Measurements from ENCODE around the gene TRUB1. TPM values are rescaled to one million over a fixed set of nuclear protein-coding genes. Genes with fewer than 3 reads are reported as not detected.
A peak's percentile ranks its signal among the peaks of the same experiment; 100 is the strongest.

TRUB1 gene
- total RNA-seq, 1 donor from 2014 or later: 18.7 TPM

DNA sequence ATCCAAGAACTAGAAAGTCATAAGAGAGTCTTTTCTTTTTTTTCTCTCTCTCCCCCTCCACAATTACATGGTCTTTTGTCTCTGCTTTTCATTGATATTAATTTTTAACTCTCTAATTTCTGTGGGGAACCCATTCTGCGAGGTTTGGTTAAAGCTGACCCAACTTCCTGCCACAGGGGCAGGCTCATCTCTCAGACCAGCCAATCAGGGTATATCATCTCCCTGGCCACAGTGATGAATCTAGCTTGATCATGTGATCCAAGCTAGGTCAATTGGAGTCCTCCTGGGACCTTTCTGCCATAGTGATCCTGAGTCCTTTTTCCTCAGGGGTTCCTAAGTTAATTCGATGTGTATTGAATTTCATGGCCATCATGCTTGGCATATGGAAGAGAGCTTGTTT is 38.0 kb upstream of the TRUB1 start:
- Mint-ChIP-seq H3K4me1 (ENCODE audit: low read depth) (peaks cover 34% of the 10 kb centered on the region), H3K36me3 (ENCODE audit: low read depth) (no peaks in the 10 kb centered on the region), H3K4me3 (ENCODE audit: unreplicated experiment) (no peak overlapping the region), H3K9me3 (ENCODE audit: low read depth) (peaks cover 2% of the 10 kb centered on the region), H3K27ac (ENCODE audit: unreplicated experiment) (peak overlapping the region; percentile 45), H3K27me3 (ENCODE audit: low read depth) (no peaks in the 10 kb centered on the region)
- DNase-seq (ENCODE audit: low spot score): no peak
- TF ChIP-seq, protein P1, sequence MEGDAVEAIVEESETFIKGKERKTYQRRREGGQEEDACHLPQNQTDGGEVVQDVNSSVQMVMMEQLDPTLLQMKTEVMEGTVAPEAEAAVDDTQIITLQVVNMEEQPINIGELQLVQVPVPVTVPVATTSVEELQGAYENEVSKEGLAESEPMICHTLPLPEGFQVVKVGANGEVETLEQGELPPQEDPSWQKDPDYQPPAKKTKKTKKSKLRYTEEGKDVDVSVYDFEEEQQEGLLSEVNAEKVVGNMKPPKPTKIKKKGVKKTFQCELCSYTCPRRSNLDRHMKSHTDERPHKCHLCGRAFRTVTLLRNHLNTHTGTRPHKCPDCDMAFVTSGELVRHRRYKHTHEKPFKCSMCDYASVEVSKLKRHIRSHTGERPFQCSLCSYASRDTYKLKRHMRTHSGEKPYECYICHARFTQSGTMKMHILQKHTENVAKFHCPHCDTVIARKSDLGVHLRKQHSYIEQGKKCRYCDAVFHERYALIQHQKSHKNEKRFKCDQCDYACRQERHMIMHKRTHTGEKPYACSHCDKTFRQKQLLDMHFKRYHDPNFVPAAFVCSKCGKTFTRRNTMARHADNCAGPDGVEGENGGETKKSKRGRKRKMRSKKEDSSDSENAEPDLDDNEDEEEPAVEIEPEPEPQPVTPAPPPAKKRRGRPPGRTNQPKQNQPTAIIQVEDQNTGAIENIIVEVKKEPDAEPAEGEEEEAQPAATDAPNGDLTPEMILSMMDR (IDR thresholded peaks at IDR 0.05): no peak

DNA sequence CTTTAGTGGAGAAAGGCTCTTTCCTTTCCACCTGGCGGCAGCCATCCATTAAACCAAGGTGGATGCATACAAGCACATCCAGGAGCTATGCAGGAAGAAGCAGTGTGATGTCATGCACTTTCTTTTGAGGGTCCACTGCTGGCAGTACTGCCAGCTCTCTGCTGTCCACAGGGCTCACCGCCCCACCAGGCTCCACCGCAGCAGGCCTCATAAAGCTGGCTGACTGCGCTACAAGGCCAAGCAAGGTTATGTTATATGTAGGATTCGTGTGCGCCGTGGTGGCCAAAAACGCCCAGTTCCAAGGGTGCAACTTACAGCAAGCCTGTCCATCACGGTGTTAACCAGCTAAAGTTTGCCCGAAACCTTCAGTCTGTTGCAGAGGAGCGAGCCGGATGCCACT is 37.3 kb upstream of the TRUB1 start:
- Mint-ChIP-seq H3K27ac (ENCODE audit: unreplicated experiment) (no peak overlapping the region), H3K4me3 (ENCODE audit: unreplicated experiment) (no peak overlapping the region), H3K9me3 (ENCODE audit: low read depth) (peaks cover 2% of the 10 kb centered on the region), H3K4me1 (ENCODE audit: low read depth) (peaks cover 41% of the 10 kb centered on the region), H3K27me3 (ENCODE audit: low read depth) (no peaks in the 10 kb centered on the region), H3K36me3 (ENCODE audit: low read depth) (no peaks in the 10 kb centered on the region)
- TF ChIP-seq, protein P1 (IDR thresholded peaks at IDR 0.05): no peak
- DNase-seq (ENCODE audit: low spot score): no peak

DNA sequence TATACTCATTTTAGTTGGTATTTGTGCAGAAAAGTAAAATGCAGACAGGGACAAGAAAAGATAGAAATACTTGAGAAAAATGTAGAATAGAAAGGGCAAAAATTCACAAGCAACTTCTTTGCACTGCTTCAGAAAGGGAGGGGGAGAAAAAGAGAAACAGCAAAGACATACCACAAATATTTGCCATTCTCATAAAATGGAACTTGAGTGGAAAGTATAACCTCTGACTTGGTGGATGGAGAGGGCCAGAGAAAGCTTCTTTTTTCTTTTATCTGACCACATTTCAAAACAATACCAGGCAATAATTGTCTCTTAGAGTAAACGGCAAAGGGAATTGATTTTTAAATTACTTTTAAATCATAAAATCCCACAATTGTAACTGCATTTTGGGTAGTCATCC is 35.8 kb upstream of the TRUB1 start:
- Mint-ChIP-seq H3K27ac (ENCODE audit: unreplicated experiment) (peak overlapping the region; percentile 53), H3K36me3 (ENCODE audit: low read depth) (no peaks in the 10 kb centered on the region), H3K9me3 (ENCODE audit: low read depth) (peaks cover 2% of the 10 kb centered on the region), H3K4me3 (ENCODE audit: unreplicated experiment) (no peak overlapping the region), H3K27me3 (ENCODE audit: low read depth) (no peaks in the 10 kb centered on the region), H3K4me1 (ENCODE audit: low read depth) (peaks cover 49% of the 10 kb centered on the region)
- DNase-seq (ENCODE audit: low spot score): no peak
- TF ChIP-seq, protein P1 (IDR thresholded peaks at IDR 0.05): no peak

DNA sequence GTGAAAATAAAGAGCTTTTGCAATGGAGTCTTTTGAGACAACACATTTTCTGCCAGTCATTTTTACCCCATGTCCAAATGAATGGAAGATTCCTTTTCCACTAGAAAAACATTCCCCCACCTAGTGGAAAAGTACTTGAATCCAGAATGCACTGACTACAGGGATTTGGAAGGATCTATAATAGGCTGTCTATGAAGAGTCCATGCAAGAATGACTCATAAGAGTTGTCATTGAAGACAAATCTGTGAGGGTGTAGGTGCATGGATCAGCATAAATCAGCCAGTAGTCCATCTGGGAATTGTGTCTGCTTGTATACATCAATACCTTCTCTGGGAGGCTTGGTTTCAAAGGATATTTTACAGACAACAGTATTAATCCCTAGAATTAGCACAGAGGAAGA is 32.5 kb upstream of the TRUB1 start:
- TF ChIP-seq, protein P1 (IDR thresholded peaks at IDR 0.05): peak; percentile 45
- H3K9me3 Mint-ChIP-seq (ENCODE audit: low read depth): no peaks in the 10 kb centered on the region
- peak overlapping the region; percentile 76 for H3K27ac Mint-ChIP-seq (ENCODE audit: unreplicated experiment)
- H3K4me1 Mint-ChIP-seq (ENCODE audit: low read depth): peaks cover 53% of the 10 kb centered on the region
- DNase-seq (ENCODE audit: low spot score): no peak
- no peak overlapping the region for H3K4me3 Mint-ChIP-seq (ENCODE audit: unreplicated experiment)
- no peaks in the 10 kb centered on the region for H3K36me3 Mint-ChIP-seq (ENCODE audit: low read depth)
- H3K27me3 Mint-ChIP-seq (ENCODE audit: low read depth): no peaks in the 10 kb centered on the region

DNA sequence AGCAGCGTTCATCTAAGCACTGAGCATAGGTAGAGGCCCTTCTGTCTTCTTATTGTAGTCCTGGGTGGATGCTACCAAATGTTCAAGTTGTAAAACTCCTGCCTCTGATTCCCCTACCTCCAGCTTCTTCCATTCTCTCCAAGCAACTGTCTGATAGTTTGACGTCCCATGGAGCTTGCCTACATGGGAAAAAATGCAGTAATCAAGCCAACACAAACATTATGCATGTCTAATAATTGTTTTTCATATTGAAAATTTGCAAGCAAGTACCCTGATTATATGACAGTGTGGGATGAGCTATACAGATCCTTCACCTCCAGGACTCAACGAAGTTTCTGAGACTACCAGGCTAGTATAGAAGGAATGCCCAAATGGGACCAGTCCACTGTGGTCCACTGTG is 31.0 kb upstream of the TRUB1 start:
- Mint-ChIP-seq H3K4me1 (ENCODE audit: low read depth) (peaks cover 43% of the 10 kb centered on the region), H3K4me3 (ENCODE audit: unreplicated experiment) (no peak overlapping the region), H3K36me3 (ENCODE audit: low read depth) (no peaks in the 10 kb centered on the region), H3K27me3 (ENCODE audit: low read depth) (no peaks in the 10 kb centered on the region), H3K27ac (ENCODE audit: unreplicated experiment) (no peak overlapping the region), H3K9me3 (ENCODE audit: low read depth) (no peaks in the 10 kb centered on the region)
- TF ChIP-seq, protein P1 (IDR thresholded peaks at IDR 0.05): no peak
- no peak for DNase-seq (ENCODE audit: low spot score)

Measured in chondrocyte (in vitro differentiated cells).